HG02938 (cell line): ENCODE data around the gene ZDHHC11.
"Not testable (repeated sequence)": the region's sequence is repeated elsewhere in the genome, so short reads cannot be mapped to it uniquely, and the experiment has no call there.

Experiments
- ATAC-seq: cut with Tn5 transposase; IDR thresholded peaks from one replicate; pipeline ENCODE4 v1.9.1; 2021; ENCODE audit warnings: mild to moderate bottlenecking, moderate library complexity; ENCODE audit not compliant: unreplicated experiment

Gene ZDHHC11

GRCh38 chr5:778967-779366 is 71.8 kb downstream of the ZDHHC11 start:
- not testable (repeated sequence) for ATAC-seq

DNA sequence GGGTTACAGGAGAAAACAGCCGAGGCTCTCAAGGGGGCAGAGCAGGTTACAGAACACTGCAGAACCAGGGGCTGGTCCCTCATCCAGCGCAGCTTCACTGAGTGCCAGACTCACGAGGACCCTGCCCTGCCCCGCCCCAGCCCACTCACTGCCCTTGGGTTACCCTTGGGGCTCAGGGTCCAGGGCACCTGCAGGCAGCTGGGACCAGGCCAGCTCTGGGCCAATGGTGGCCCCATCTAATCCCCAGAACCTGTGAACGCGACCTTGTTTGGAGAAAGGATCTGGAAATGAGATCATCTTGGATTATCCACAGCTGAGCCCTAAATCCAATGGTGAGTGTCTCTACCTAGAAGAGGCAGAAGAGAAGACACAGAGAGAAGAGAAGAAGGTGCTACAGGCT is 72.4 kb downstream of the ZDHHC11 start:
- not testable (repeated sequence) for ATAC-seq

GRCh38 chr5:777756-778161 is 73.0 kb downstream of the ZDHHC11 start:
- no peak for ATAC-seq

DNA sequence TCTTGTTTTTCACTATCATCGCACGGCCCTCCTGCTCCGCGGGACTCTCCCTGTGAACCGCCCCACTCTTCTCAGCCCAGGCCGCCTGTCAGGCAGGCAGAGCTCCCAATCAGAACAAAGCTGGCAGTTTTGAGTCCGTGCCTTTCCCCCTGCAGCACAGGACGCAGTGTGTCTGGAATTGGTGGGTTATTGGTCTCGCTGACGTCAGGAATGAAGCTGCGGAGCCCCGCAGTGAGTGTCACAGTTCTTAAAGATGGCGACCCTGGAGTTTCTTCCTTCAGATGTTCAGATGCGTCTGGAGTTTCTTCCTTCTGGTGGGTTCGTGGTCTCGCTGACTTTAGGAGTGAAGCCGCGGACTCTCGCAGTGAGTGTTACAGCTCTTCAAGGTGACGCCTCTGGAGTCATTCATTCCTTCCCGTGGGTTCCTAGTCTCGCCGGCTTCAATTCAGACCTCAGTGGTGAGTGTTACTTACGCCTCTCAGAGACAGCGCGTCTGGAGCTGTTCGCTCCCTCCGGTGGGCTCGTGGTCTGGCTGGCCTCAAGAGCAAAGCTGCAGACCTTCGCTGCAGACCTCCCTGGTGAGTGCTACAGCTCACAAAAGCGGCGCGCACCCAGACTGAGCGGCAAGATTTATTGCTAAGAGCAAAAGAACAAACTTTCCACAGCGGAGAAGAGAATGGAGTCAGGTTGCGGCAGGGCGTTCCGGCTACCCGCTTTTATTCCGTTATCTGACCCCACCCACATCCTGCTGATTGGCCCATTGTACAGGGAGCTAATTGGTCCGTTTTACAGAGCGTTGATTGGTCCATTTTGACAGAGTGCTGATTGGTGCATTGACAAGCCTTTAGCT is 73.7 kb downstream of the ZDHHC11 start:
- ATAC-seq = no peak

- ATAC-seq = no peak
Measured at GRCh38 chr5:775961-776861, 74.6 kb downstream of the ZDHHC11 start.

DNA sequence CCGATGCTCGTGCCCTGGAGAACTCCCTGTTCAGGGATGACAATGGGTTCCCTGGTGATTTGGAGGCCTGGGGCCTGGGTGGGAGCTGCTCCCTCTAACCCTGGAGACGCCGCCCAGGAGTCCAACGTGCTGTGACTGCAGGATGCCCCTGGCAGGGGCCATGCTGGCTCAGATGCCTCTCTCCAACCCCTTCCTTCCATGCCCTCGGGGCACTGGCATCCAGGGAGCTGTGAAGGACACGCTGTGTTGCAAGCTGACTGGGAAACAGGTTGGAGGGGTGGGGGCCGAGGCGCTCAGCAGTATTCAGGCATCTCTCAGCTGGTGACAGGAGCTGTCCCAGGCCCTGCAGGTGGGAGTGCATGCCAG is 75.2 kb downstream of the ZDHHC11 start:
- ATAC-seq = not testable (repeated sequence)

- not testable (repeated sequence) for ATAC-seq
Measured at GRCh38 chr5:774854-775505, 75.8 kb downstream of the ZDHHC11 start.

DNA sequence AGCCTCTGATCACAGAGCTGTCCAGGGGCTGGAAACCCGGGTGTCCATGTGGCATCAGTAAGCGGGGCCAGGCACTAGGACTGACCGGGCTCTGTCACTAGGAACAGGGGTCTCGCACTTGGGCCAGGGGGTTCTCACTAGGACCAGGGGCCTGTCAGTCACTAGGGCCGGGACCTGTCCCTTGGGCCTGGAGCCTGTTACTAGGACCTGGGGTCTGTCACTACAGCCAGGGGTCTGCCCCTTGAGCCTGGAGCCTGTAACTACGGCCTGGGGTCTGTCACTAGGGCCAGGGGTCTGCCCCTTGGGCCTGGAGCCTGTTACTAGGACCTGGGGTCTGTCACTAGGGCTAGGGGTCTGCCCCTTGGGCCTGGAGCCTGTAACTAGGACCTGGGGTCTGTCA is 76.5 kb downstream of the ZDHHC11 start:
- not testable (repeated sequence) for ATAC-seq

GRCh38 chr5:773517-774264 is 77.1 kb downstream of the ZDHHC11 start:
- no peak for ATAC-seq

DNA sequence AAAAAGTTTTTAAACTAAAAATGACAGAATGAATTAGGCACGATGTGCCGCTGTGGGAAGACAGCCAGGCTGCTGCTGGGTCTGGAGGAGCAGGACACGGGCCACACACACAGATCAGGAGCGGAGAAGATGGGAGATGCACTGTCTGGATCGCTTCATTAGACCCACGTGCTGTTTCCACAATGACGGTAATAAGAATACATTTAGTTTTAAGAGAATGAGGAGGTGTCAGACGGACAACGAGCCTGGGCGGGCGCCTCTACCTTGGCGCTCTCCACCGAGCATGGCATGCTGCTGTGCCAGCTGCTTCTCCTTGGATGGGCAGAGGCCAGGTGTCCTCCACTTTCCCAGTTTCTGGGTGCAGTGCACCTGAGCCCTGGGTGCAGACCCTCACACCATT is 77.9 kb downstream of the ZDHHC11 start:
- not testable (repeated sequence) for ATAC-seq

DNA sequence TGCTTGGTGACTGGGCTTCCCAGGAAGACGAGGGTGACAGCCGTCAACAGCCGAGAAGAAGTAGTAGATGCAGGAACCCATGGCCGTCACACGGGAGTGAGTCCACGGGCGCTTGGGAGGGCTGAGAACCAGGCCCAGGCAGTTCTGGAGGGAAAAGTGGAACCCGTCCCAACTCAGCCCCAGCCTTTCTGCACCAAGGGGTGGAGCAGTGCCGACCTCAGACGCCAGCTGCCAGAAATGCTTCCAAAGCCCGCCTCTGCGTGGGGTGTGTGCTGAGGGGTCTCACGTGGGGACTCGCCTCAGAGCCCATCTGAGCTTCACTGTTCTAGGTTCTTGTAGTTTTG is 78.3 kb downstream of the ZDHHC11 start:
- ATAC-seq = not testable (repeated sequence)

DNA sequence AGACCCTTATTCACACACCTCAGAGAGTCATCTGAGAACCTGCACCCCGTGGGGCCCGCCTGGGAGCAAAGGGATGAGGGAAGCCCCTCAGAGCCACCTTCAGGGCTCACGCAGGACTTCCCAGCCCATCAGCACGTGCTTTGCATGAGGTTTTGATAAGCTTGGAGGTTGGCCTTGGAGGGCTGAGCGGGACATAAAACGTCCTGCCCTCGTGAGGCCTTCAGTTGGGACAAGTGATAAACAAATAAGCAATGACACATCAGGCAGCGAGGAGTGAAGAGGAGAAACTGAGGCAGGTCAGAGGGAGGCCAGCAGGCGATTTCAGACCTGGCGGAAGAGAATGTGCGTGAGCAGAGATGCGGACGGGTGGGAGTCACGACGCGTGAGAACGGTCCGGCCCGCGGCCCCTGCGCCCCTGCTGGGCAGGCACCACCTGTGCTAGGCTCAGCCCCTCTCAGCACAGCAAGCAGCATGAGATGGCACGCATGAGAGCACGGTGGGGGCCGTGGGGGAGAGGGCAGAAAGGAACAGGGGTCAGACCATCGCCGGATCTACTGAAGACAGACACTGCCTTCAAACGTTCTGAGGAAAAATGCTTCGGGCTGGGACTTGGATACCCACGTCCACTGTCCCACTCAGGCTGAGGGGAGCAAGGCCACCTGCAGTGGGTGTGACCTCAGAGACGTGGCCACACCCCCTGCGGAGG is 78.8 kb downstream of the ZDHHC11 start:
- not testable (repeated sequence) for ATAC-seq

GRCh38 chr5:771087-771781 is 79.6 kb downstream of the ZDHHC11 start:
- ATAC-seq = not testable (repeated sequence)

DNA sequence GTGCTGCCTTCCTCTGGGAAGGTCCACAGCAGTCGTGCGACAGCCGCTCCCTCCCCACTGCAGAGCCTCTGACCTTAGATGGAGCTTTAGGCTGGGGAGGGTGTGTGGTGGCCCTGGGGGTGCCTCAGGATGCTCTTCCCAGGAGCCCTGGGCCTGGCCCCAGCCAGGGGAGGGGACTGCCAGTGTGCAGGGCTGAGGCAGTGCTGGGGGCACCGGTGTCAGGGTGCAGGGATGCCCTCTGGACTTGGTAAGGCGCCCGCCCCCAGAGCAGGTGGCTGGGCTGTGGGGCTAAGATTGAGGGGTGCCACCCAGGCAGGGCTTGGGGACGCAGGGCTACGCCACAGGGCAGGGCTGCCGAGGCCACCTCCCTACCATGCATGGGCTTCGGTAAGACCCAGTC is 80.2 kb downstream of the ZDHHC11 start:
- not testable (repeated sequence) for ATAC-seq

DNA sequence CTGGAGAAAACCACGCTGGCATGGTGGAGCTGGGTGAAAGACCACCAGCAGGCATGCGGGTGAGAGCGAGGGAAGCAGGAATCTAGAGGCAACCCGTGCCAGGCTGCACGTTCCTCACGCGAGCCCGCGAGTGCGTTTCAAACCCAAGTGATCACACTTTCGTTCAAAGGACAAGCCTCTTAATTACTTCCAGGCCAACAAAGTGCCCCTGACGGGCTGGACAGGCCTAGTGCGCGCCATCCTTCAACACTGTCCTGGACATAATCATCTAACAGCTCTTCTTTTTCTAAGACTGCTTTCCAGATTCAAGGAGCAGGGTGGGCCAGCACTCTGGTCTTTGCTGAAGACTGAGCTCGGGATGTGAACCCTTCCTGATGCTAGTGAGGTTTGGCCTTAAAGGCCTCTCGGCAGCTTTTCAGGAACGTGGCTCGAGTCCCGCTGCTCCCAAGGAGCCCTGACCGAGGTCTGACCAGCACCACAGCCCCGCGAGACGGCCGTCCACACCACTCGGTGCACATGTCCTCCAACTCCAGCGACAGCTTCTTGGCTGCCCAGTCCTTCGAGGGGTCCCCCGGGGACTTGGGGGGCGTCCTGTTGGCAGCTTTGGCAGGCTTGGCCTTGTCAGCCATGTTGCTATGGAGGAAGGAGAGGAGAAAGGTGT is 81.2 kb downstream of the ZDHHC11 start:
- not testable (repeated sequence) for ATAC-seq

GRCh38 chr5:766666-767431 is 83.9 kb downstream of the ZDHHC11 start:
- no peak for ATAC-seq

DNA sequence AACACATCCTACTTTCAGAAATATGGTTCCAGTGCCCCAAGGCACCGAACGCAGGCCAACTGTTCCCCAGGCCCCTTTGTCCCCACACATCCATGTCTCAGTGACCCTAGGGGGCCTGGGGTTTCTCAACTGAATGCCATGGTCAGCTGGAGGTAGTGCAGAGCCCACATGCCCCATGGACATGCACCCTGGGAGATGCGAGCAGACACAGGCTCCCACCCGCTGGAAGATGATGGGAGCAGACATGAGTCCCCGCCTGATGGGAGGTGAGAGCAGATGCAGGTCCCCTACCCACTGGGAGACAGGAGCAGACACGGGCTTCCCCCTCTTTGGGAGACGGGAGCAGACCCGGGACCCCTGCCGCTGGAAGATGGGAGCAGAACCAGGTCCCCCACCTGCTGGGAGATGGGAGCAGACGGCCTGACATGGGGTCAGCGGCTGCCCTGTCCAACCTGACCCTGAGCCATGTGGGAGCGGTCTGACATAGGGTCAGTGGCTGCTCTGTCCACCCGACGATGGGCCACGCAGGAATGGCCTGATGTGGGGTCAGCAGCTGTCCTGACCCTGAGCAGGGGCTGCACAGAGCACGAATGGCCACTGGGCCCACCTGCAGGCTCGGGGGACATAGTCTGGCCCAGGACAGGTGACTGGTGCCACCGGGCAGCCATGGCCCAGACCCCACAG is 84.7 kb downstream of the ZDHHC11 start:
- ATAC-seq = no peak
